ENCODE measurements around the gene ASB14. TPM values are rescaled to one million over a fixed set of nuclear protein-coding genes. Genes with fewer than 3 reads are reported as not detected.

The ASB14 gene
- total RNA-seq, 1 donor from 2014 or later = not detected

DNA sequence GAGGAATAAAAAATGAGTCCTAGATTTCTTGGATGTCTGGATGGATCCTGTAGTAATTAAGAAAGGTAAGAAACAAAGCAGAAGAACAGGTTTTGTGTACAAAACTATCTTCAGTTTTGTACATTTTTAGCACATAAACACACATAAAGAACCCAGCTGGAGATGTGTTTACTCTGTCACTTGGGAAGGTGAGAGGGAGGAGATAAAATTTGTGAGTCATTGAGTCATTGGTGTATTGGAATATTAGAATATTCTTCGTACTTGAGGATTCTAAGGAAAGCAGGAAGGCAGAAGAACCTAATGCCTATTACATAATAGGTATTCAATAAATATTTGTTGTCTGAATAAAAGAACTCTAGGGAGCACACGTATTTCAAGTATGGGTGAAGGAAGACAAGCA is 47.5 kb downstream of the ASB14 start:
- Histone ChIP-seq H3K27me3 (ENCODE audit: control insufficient read depth, insufficient read depth, low read length) (no peaks in the 10 kb centered on the region), H3K4me3 (ENCODE audit: low read depth, low read length) (no peak overlapping the region), H3K36me3 (ENCODE audit: control insufficient read depth, insufficient read depth, low read length) (no peaks in the 10 kb centered on the region)
- no peak for DNase-seq (ENCODE audit: low read depth)
- TF ChIP-seq, protein P1, sequence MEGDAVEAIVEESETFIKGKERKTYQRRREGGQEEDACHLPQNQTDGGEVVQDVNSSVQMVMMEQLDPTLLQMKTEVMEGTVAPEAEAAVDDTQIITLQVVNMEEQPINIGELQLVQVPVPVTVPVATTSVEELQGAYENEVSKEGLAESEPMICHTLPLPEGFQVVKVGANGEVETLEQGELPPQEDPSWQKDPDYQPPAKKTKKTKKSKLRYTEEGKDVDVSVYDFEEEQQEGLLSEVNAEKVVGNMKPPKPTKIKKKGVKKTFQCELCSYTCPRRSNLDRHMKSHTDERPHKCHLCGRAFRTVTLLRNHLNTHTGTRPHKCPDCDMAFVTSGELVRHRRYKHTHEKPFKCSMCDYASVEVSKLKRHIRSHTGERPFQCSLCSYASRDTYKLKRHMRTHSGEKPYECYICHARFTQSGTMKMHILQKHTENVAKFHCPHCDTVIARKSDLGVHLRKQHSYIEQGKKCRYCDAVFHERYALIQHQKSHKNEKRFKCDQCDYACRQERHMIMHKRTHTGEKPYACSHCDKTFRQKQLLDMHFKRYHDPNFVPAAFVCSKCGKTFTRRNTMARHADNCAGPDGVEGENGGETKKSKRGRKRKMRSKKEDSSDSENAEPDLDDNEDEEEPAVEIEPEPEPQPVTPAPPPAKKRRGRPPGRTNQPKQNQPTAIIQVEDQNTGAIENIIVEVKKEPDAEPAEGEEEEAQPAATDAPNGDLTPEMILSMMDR (IDR thresholded peaks at IDR 0.05; ENCODE audit: insufficient read depth, low read length, poor library complexity, severe bottlenecking) = no peak

DNA sequence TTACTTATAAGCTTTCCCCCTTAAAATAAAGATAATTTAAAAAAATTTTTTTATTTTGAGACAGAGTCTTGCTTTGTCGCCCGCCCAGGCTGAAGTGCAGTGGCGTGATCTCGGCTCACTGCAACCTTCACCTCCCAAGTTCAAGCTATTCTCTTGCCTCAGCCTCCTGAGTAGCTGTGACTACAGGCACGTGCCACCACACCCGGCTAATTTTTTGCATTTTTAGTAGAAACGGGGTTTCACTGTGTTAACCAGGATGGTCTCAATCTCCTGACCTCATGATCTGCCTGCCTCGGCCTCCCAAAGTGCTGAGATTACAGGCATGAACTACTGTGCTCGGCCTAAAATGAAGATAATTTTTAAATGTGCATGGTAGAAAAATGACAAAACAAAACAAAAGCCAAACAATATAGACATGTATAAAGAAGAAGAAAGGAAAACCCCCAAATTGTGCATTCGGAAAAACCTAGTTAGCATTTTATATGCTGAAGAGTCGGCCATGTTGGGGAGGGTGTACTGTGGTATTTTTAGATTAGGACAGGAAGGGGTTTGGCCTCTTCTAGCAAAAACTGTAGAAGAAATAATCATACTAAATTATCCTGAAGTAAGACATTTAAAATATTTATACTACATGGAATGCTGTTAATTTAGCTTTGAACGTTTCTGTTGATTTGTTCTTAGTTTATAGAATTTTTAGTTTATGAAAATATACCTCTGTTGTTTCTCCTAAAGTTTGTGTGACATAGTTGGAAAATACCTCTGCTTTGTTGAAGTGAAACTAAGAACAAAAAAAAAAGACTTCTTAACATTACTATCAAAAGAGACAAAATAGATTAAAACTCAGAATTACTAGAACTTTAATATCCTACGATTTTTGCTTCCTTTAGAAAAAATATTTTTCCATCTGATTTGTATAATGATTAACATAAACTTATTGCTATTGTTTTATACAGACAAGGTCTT is 57.6 kb downstream of the ASB14 start:
- TF ChIP-seq, protein P1 (IDR thresholded peaks at IDR 0.05; ENCODE audit: insufficient read depth, low read length, poor library complexity, severe bottlenecking) = no peak
- Histone ChIP-seq H3K36me3 (ENCODE audit: control insufficient read depth, insufficient read depth, low read length) (no peaks in the 10 kb centered on the region), H3K4me3 (ENCODE audit: low read depth, low read length) (no peak overlapping the region), H3K27me3 (ENCODE audit: control insufficient read depth, insufficient read depth, low read length) (no peaks in the 10 kb centered on the region)
- DNase-seq (ENCODE audit: low read depth) = no peak

DNA sequence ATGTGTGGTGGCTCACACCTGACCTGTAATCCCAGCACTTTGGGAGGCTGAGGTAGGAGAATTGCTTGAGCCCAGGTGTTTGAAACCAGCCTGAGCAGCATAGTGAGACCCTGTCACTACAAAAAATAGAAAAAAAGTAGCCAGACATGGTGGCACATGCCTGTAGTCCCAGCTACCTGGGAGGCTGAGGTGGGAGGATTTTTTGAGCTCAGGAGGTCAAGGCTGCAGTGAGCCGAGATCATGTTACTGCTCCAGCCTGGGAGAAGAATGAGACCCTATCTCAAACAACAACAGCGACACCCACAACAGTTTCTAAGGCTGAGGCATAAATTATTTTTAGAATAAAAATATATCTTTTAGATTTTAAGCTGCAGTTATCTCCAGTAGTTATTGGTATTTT is 58.7 kb downstream of the ASB14 start:
- no peak for DNase-seq (ENCODE audit: low read depth)
- no peaks in the 10 kb centered on the region for H3K36me3 ChIP-seq (ENCODE audit: control insufficient read depth, insufficient read depth, low read length)

DNA sequence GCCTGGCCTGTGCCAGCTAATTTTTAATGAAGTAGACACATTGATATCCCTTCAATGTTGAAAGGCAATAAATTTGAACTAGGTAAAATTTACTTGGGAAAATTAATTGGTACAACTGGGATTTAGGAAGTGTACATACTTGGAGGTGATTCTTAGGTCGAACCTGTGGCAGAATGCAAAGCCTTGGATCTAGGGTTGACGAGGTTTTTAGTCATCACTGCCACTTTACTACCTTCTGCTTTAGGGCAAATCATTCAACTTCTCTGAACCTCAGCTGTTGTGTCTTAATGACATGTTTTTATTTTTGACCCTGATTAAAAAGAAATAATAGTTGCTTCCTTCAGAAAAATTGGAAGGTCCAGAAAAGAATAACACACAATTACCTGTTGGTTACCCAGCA is 62.5 kb downstream of the ASB14 start:
- no peak for DNase-seq (ENCODE audit: low read depth)
- Histone ChIP-seq H3K36me3 (ENCODE audit: control insufficient read depth, insufficient read depth, low read length) (no peaks in the 10 kb centered on the region), H3K4me3 (ENCODE audit: low read depth, low read length) (no peak overlapping the region), H3K27me3 (ENCODE audit: control insufficient read depth, insufficient read depth, low read length) (no peaks in the 10 kb centered on the region)
- TF ChIP-seq, protein P1 (IDR thresholded peaks at IDR 0.05; ENCODE audit: insufficient read depth, low read length, poor library complexity, severe bottlenecking) = no peak

More for the DNA sequence above, 58.7 kb downstream of the ASB14 start:
- Histone ChIP-seq H3K27me3 (ENCODE audit: control insufficient read depth, insufficient read depth, low read length) (no peaks in the 10 kb centered on the region), H3K4me3 (ENCODE audit: low read depth, low read length) (no peak overlapping the region)
- TF ChIP-seq, protein P1 (IDR thresholded peaks at IDR 0.05; ENCODE audit: insufficient read depth, low read length, poor library complexity, severe bottlenecking) = no peak

DNA sequence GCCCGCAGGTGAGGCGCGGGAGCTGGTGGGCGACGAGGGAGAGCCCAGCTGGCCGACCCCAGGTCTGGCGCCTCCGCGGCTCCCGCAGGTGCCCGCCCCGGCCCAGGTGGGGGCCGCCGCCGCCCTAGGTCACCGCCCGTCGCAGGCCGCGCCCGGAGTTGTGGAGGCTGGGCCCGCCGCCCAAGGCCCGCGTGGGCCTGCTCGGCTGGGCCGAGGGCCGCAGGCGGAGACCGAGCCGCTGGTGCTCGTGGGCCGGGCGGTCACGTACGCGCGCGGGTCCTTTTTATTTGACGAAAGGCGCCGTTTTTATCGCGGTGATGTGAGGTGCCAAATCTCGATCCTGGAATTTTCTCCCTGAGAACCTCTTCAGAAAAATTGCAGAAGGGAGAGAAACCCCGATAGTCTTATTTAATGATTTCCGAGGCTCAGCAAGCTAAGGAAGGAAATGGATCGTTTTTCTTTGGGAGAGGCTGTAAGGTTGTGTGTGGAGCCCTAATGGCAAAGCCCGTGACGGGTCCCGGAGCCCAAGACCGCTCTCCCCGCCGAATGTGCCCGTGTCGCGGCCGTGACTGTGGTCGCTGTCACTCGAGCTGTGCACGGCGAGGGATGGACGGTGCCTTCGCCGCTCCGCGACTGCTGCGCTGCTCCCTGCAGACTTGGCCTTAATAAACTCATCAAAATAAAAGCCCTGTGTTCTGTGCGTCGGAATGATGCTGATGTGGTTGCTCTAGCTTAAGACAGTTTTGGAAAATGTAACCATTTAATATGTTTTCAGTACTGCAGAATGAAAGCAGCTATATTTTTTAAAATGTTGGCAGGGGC is 64.3 kb downstream of the ASB14 start:
- peak overlapping the region; percentile 61 for H3K4me3 ChIP-seq (ENCODE audit: low read depth, low read length)
- TF ChIP-seq, protein P1 (IDR thresholded peaks at IDR 0.05; ENCODE audit: insufficient read depth, low read length, poor library complexity, severe bottlenecking) = no peak
- peak; percentile 7 for DNase-seq (ENCODE audit: low read depth)
- no peaks in the 10 kb centered on the region for H3K27me3 ChIP-seq (ENCODE audit: control insufficient read depth, insufficient read depth, low read length)
- no peaks in the 10 kb centered on the region for H3K36me3 ChIP-seq (ENCODE audit: control insufficient read depth, insufficient read depth, low read length)

All from kidney epithelial cell (primary cell).